Mucosa of descending colon (tissue), 3 donors: ENCODE measurements around the gene XKR7. TPM values are rescaled to one million over a fixed set of nuclear protein-coding genes. Genes with fewer than 3 reads are reported as not detected.

ENCODE experiments used
- ATAC-seq: fragments of 200-7000 bp; cut with Tn5 transposase; one replicate; pipeline ENCODE4 v1.9.1; 2020; ENCODE audit warnings: mild to moderate bottlenecking, moderate library complexity
- DNase-seq, 3 donors: peaks; one replicate each; pipeline ENCODE4 v3.0.0-alpha.2; 2020
- H3K36me3 ChIP-seq: fragments of 200-600 bp; one replicate; pipeline ENCODE4 v1.8.0; 2021; ENCODE audit warnings: low read depth, mild to moderate bottlenecking
- H3K4me1 ChIP-seq: fragments of 200-600 bp; one replicate; pipeline ENCODE4 v1.8.0; 2021; ENCODE audit warnings: low read depth, mild to moderate bottlenecking
- H3K4me3 ChIP-seq: fragments of 200-600 bp; one replicate; pipeline ENCODE4 v1.8.0; 2021; ENCODE audit warnings: mild to moderate bottlenecking
- H3K9me3 ChIP-seq: fragments of 200-600 bp; one replicate; pipeline ENCODE4 v1.8.0; 2021; ENCODE audit warnings: mild to moderate bottlenecking
- intact Hi-C, 2 donors: fragments of 100-400 bp; cut with DNase I in 1 of 2; cut with micrococcal nuclease in 1 of 2; formaldehyde crosslinking; loops; one replicate each; pipeline versions ENCODE4 v1.11.0 to v1.11.1; 2022; cut with DNase I, micrococcal nuclease
- total RNA-seq, 3 donors: library from RNA; stranded (reverse); fragmentation: NEBNext Ultra II Directional in 2 of 3; extraction: Animal tissue kit (Norgen Biotek cat#: 25700) in 2 of 3; gene quantifications; one replicate each; pipeline versions ENCODE4 v1.2.1 to v1.2.4, GENCODE V29; 2021 to 2023
- TF ChIP-seq, protein P1 (sequence below): fragments of 200-600 bp; IDR thresholded peaks from one replicate; pipeline ENCODE4 v1.8.0; 2022; ENCODE audit warnings: antibody characterized with exemption, mild to moderate bottlenecking
- donor health status: DM: no; HTN: no; CAD: no; lungs with moderate emphysema.
- donor health status: DM: no; HTN: no; CAD: no.
- donor health status: DM: no; HTN: yes; CAD: no.

The XKR7 gene
- total RNA-seq, 3 donors from 2014 or later: 0.09 to 0.13 (median 0.10) TPM

DNA sequence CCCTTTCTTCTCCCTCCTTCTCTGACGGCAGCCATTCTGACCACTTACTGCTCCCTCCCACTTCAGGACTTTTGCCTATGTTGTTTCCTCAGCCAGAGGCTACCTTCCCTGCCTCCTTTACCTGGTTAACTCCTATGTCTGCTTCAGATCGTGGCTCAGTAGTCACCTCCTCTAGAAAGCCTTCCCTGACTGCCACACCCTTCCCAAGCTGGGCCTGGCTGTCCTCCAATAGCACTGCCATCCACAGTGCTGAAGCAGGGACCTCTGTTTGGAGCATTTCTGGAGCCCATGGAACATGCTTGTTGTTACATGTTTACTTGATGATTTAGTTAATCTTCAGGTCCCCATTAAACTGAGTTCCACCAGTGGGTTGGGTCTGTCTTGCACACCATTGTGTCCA, 13.8 kb downstream of the XKR7 start:
- DNase-seq (no peak), ATAC-seq (no peak)
- H3K9me3 ChIP-seq: no peaks in the 10 kb centered on the region
- TF ChIP-seq, protein P1, sequence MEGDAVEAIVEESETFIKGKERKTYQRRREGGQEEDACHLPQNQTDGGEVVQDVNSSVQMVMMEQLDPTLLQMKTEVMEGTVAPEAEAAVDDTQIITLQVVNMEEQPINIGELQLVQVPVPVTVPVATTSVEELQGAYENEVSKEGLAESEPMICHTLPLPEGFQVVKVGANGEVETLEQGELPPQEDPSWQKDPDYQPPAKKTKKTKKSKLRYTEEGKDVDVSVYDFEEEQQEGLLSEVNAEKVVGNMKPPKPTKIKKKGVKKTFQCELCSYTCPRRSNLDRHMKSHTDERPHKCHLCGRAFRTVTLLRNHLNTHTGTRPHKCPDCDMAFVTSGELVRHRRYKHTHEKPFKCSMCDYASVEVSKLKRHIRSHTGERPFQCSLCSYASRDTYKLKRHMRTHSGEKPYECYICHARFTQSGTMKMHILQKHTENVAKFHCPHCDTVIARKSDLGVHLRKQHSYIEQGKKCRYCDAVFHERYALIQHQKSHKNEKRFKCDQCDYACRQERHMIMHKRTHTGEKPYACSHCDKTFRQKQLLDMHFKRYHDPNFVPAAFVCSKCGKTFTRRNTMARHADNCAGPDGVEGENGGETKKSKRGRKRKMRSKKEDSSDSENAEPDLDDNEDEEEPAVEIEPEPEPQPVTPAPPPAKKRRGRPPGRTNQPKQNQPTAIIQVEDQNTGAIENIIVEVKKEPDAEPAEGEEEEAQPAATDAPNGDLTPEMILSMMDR: no peak
- no peaks in the 10 kb centered on the region for H3K4me1 ChIP-seq
- H3K4me3 ChIP-seq: no peak overlapping the region
- intact Hi-C loops: no loop called here
- H3K36me3 ChIP-seq: no peaks in the 10 kb centered on the region

DNA sequence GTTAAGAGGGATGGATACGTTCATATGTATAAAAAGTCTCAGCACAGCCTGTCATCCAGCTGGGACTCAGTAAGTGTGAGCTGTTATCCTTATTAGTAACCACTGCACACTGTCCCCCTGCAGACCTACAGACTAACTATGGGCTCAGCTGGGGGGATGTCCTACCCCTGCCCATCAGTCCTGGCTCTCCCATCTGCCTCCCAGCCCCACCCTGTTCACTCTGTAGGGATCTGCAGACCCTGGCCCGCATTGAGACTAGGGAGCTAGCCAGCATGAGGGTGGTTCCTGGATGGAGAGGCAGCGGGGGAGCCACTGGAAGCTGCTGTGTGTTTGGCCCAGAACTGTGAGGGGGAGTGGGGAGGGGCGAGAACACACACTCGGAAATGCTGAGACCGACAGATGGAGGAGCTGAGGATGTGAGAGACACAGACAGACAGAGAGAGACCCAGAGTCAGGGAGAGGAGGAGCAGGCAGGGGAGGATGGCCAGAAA, 17.1 kb downstream of the XKR7 start:
- TF ChIP-seq, protein P1: no peak
- no peak for DNase-seq
- H3K9me3 ChIP-seq: no peaks in the 10 kb centered on the region
- no peaks in the 10 kb centered on the region for H3K36me3 ChIP-seq
- intact Hi-C loops: no loop called here
- no peak for ATAC-seq
- H3K4me3 ChIP-seq: no peak overlapping the region
- H3K4me1 ChIP-seq: no peaks in the 10 kb centered on the region

DNA sequence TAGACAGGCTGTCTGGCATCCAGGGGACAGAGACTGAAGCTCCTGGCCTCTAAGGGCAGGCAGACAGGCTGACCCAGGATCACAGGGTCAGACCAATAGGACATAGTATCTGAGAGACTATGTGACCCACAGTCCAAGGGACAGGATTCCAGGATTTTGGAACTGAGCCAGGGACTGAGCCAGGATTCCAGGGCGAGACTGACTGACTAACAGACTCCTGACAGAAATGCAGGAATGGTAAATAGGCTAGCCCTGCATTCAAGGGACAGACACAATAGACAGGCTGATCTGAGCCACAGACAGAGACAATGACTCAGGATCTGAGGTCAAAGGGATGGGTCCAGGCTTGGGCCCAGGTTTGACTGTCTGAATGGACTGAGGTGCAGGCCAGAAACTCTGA, 19.8 kb downstream of the XKR7 start:
- no peaks in the 10 kb centered on the region for H3K9me3 ChIP-seq
- DNase-seq: no peak
- no peaks in the 10 kb centered on the region for H3K4me1 ChIP-seq
- intact Hi-C loops: no loop called here
- no peaks in the 10 kb centered on the region for H3K36me3 ChIP-seq
- TF ChIP-seq, protein P1: no peak
- no peak overlapping the region for H3K4me3 ChIP-seq
- no peak for ATAC-seq

DNA sequence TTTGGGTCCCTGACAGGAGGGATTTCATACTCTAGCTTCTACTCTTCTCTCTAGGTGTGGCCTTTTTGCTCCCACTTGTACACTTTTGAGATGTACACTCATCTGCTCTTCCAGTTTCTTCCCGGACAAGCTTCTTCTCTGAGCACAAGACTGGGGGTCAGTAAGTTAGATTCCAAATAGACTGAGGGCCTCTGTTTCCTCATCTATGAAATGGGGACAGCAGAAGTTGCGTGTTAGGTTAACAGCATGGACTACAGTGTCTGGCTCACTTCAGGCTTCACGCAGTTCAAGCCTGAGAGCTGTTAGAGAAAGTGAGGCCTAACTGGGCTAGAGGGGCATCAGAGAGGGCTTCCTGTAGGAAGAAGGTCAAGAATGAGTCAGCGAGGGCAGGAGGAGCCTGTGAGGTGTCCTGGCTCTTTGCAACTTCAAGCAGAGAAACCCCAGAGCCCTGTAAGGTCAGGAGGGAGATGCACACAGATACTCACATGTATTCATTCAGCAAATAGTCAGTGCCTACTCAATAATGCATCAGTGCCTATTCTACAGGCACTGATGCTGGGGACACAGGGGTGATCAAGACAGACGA, 20.6 kb downstream of the XKR7 start:
- TF ChIP-seq, protein P1: no peak
- no peak for DNase-seq
- Histone ChIP-seq H3K4me1 (no peaks in the 10 kb centered on the region), H3K4me3 (no peak overlapping the region), H3K36me3 (no peaks in the 10 kb centered on the region), H3K9me3 (no peaks in the 10 kb centered on the region)
- ATAC-seq: no peak
- intact Hi-C loops: no loop called here

DNA sequence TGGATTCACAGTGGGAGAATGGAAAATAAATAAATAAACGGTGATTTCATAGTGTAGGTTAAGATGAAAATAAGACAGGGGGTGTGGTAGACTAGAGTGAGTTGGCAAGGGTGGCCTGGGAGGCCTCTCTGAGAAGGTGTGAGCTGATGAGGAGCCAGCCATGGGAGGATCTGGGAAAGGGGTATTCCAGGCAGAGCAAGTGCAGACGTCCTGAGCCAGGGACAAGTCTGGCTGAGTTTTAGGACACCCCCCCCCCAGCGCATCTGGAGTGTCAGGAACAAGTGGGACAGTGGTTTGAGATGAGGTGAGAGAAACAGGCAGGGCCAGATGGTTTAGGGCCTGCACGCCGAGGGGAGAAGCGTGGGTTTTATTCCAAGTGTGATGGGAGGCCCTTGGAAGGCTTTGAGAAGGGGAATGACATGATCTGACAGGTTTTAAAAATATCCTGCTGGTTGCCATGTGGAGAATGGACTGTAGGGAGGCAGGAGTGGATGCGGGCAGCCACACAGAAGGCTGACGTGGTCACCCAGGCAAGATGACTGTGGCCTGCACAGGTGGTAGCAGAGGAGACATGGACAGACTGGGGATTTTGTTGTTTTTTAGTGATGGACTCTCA, 21.2 kb downstream of the XKR7 start:
- DNase-seq (no peak), ATAC-seq (no peak)
- no peaks in the 10 kb centered on the region for H3K36me3 ChIP-seq
- no peak overlapping the region for H3K4me3 ChIP-seq
- H3K4me1 ChIP-seq: no peaks in the 10 kb centered on the region
- H3K9me3 ChIP-seq: no peaks in the 10 kb centered on the region
- TF ChIP-seq, protein P1: no peak
- intact Hi-C loops: no loop called here
